OCI-LY1 (cell line): ENCODE data around the gene GLI3.

ENCODE experiments used
- H2AFZ ChIP-seq: fragments of 200-600 bp; sonication (generic), shearing (Covaris generic); 2 replicates; pipeline ENCODE4 v1.6.0; 2014; ENCODE audit warnings: antibody characterized with exemption, mild to moderate bottlenecking, low read length
- H3F3A ChIP-seq: fragments of 200-600 bp; sonication (generic), shearing (Covaris generic); 2 replicates; pipeline ENCODE4 v1.6.0; 2014; ENCODE audit warnings: mild to moderate bottlenecking, antibody characterized with exemption, low read length, moderate library complexity; ENCODE audit not compliant: insufficient read depth
- H3K27ac ChIP-seq: fragments of 200-600 bp; sonication (generic); 2 replicates; pipeline ENCODE4 v1.5.1; 2014; ENCODE audit warnings: low read length, mixed run types, mild to moderate bottlenecking, low read depth; ENCODE audit not compliant: poor library complexity, severe bottlenecking
- H3K27me3 ChIP-seq: fragments of 200-600 bp; sonication (generic); 2 replicates; pipeline ENCODE4 v1.6.0; 2014; ENCODE audit warnings: antibody characterized with exemption, mild to moderate bottlenecking, low read length, moderate library complexity; ENCODE audit not compliant: insufficient read depth
- H3K36me3 ChIP-seq: fragments of 200-600 bp; sonication (generic); 2 replicates; pipeline ENCODE4 v1.6.1; 2014; ENCODE audit warnings: mild to moderate bottlenecking, antibody characterized with exemption, low read length, moderate library complexity, mixed read lengths; ENCODE audit not compliant: insufficient read depth
- H3K4me1 ChIP-seq: fragments of 200-600 bp; sonication (generic); 2 replicates; pipeline ENCODE4 v1.5.1; 2014; ENCODE audit warnings: mild to moderate bottlenecking, low read length, moderate library complexity; ENCODE audit not compliant: insufficient read depth, severe bottlenecking
- H3K4me2 ChIP-seq: fragments of 200-600 bp; sonication (generic), shearing (Covaris generic); 2 replicates; pipeline ENCODE4 v1.6.1; 2014; ENCODE audit warnings: low read length
- H3K4me3 ChIP-seq: fragments of 200-600 bp; sonication (generic); 2 replicates; pipeline ENCODE4 v1.5.1; 2014; ENCODE audit warnings: low read length, low read depth, mild to moderate bottlenecking, mixed read lengths; ENCODE audit not compliant: poor library complexity, severe bottlenecking
- H3K79me2 ChIP-seq: fragments of 200-600 bp; shearing (Covaris generic); 2 replicates; pipeline ENCODE4 v1.6.1; 2016; ENCODE audit warnings: mixed run types, low read length, mixed read lengths; ENCODE audit not compliant: insufficient read depth
- H3K9ac ChIP-seq: fragments of 200-600 bp; sonication (generic), shearing (Covaris generic); 2 replicates; pipeline ENCODE4 v1.6.1; 2014; ENCODE audit warnings: mild to moderate bottlenecking, low read length, mixed read lengths
- H3K9me2 ChIP-seq: fragments of 200-600 bp; sonication (generic), shearing (Covaris generic); 2 replicates; pipeline ENCODE4 v1.6.1; 2014; ENCODE audit warnings: low read depth, mild to moderate bottlenecking, low read length, mixed read lengths
- H3K9me3 ChIP-seq: fragments of 200-600 bp; shearing (Covaris generic); 2 replicates; pipeline ENCODE4 v1.6.1; 2014; ENCODE audit warnings: low read length, mixed read lengths
- H4K20me1 ChIP-seq: fragments of 200-600 bp; sonication (generic), shearing (Covaris generic); 2 replicates; pipeline ENCODE4 v1.6.0; 2016; ENCODE audit warnings: mild to moderate bottlenecking, low read length; ENCODE audit not compliant: insufficient read depth
- CTCF ChIP-seq: fragments of 200-600 bp; sonication (generic), shearing (Covaris generic); IDR thresholded peaks from 2 replicates; pipeline ENCODE4 v1.5.1; 2017; ENCODE audit warnings: mild to moderate bottlenecking, antibody characterized with exemption, low read length, moderate library complexity, mixed read lengths
- EZH2 ChIP-seq: fragments of 200-600 bp; sonication (generic), shearing (Covaris generic); IDR thresholded peaks from 2 replicates; pipeline ENCODE4 v1.8.0; 2017; ENCODE audit warnings: borderline replicate concordance, mixed run types, mild to moderate bottlenecking, antibody characterized with exemption, low read length, moderate library complexity, mixed read lengths

The GLI3 gene

GRCh38 chr7:42175834-42176723, 60.9 kb downstream of the GLI3 start:
- Histone ChIP-seq H3F3A (no peaks in the 10 kb centered on the region), H3K4me1 (no peaks in the 10 kb centered on the region), H2AFZ (no peak overlapping the region), H3K27me3 (no peaks in the 10 kb centered on the region; the same call in 1 of the 2 replicates), H3K9ac (no peak overlapping the region), H3K79me2 (no peaks in the 10 kb centered on the region), H3K9me3 (no peaks in the 10 kb centered on the region), H3K4me3 (no peak overlapping the region), H3K9me2 (no peaks in the 10 kb centered on the region), H4K20me1 (no peaks in the 10 kb centered on the region), H3K36me3 (no peaks in the 10 kb centered on the region), H3K4me2 (no peak overlapping the region), H3K27ac (no peak overlapping the region)
- no peak for TF ChIP-seq EZH2

GRCh38 chr7:42174391-42174912, 62.6 kb downstream of the GLI3 start:
- no peak for TF ChIP-seq CTCF
- no peak for TF ChIP-seq EZH2
- no peaks in the 10 kb centered on the region for H3K79me2 ChIP-seq
- no peak overlapping the region for H3K4me2 ChIP-seq
- no peaks in the 10 kb centered on the region for H4K20me1 ChIP-seq
- H3K36me3 ChIP-seq, result no peaks in the 10 kb centered on the region
- H2AFZ ChIP-seq, result no peak overlapping the region
- no peaks in the 10 kb centered on the region for H3K4me1 ChIP-seq
- no peaks in the 10 kb centered on the region for H3K9me2 ChIP-seq
- no peaks in the 10 kb centered on the region for H3K9me3 ChIP-seq
- no peak overlapping the region for H3K27ac ChIP-seq
- no peaks in the 10 kb centered on the region for H3F3A ChIP-seq
- H3K9ac ChIP-seq, result no peak overlapping the region
- H3K27me3 ChIP-seq, result no peaks in the 10 kb centered on the region; the same call in 1 of the 2 replicates
- H3K4me3 ChIP-seq, result no peak overlapping the region

- H3K27ac ChIP-seq, result no peak overlapping the region
- no peaks in the 10 kb centered on the region for H4K20me1 ChIP-seq
- H3K9ac ChIP-seq, result no peak overlapping the region
- TF ChIP-seq CTCF, result no peak
- TF ChIP-seq EZH2, result no peak
- H3K9me3 ChIP-seq, result no peaks in the 10 kb centered on the region
- no peak overlapping the region for H3K4me2 ChIP-seq
- H3K79me2 ChIP-seq, result no peaks in the 10 kb centered on the region
- no peaks in the 10 kb centered on the region for H3K4me1 ChIP-seq
- H3F3A ChIP-seq, result no peaks in the 10 kb centered on the region
- H2AFZ ChIP-seq, result no peak overlapping the region
- no peak overlapping the region for H3K4me3 ChIP-seq
- no peaks in the 10 kb centered on the region for H3K9me2 ChIP-seq
- no peaks in the 10 kb centered on the region for H3K27me3 ChIP-seq
- H3K36me3 ChIP-seq, result no peaks in the 10 kb centered on the region
These were observed 66.3 kb downstream of the GLI3 start for GRCh38 chr7:42170724-42171123.
